ENCODE data around the gene MORC3. TPM values are rescaled to one million over a fixed set of nuclear protein-coding genes. Genes with fewer than 3 reads are reported as not detected.
A peak's percentile ranks its signal among the peaks of the same experiment; 100 is the strongest.

MORC3 gene
- total and polyA plus RNA-seq, 9 of the 15 experiments (the other 6 are each of a cell fraction or from before 2014, with no cell fraction given) = 12.7 to 53.7 (median 36.0) TPM

DNA sequence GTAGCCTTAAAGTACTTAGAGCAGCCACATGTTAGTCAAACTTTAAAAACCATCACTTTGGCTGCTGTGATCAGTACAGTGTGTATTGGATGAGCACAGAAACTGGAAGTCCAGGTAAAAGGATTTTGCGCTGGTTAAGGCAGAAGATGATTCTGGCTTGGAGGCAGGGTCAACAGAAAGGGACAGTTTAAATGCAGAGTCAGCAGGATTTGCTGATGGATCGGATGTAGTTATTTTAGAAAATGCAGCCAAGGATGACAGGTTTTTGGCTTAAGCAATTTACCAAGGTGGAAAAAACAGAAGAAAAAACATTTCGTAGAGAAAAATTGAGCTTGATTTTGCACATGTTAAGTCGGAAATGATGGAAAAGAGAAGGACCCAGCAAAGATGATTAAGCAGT, 45.9 kb upstream of the MORC3 start (continued):
- TF ChIP-seq, protein P1, sequence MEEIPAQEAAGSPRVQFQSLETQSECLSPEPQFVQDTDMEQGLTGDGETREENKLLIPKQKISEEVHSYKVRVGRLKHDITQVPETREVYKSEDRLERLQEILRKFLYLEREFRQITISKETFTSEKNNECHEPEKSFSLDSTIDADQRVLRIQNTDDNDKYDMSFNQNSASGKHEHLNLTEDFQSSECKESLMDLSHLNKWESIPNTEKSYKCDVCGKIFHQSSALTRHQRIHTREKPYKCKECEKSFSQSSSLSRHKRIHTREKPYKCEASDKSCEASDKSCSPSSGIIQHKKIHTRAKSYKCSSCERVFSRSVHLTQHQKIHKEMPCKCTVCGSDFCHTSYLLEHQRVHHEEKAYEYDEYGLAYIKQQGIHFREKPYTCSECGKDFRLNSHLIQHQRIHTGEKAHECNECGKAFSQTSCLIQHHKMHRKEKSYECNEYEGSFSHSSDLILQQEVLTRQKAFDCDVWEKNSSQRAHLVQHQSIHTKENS (CRISPR knock-in tag; IDR thresholded peaks at IDR 0.05) = no peak
- TF ChIP-seq HDAC2 (IDR thresholded peaks at IDR 0.05) = no peak
- TF ChIP-seq TAF1 (IDR thresholded peaks at IDR 0.05; ENCODE audit: control insufficient read depth, extremely low read depth, insufficient read depth, low read length, severe bottlenecking) = no peak
- TF ChIP-seq ZBTB7A (IDR thresholded peaks at IDR 0.05; ENCODE audit: borderline replicate concordance, control insufficient read depth, low read depth, low read length) = no peak
- TF ChIP-seq C11orf30 (IDR thresholded peaks at IDR 0.05; ENCODE audit: low read depth) = peak; percentile 97

DNA sequence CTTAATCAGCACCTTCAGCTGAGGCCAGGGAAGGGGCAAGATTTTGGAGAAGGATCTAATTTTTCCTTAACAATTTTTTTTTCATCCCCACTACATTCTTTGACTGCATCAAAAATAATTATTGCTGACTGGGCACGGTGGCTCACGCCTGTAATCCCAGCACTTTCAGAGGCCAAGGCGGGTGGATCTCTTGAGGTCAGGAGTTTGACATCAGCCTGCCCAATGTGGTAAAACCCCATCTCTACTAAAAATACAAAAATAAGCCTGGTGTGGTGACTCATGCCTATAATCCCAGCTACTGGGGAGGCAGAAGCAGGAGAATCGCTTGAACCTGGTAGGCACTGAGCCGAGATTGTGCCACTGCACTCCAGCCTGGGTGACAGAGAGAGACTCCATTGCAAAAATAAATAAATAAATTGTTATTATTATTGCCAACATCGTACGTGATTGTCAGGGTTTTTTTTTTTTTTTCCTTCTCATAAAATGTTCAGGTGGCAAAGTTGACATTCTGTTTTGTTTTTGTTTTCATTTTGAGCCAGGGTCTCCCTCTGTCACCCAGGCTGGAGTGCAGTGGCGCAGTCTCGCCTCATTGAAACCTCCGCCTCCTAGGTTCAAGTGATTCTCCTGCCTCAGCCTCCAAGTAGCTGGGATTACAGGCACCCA, 37.3 kb upstream of the MORC3 start:
- DNase-seq (ENCODE audit: extremely low read depth in 1 of 4, low spot score in 3 of 4) = no peak
- 0 out of 2 replicates have a peak, but pooled peaks cover 4% of the 10 kb centered on the region for H4K20me1 ChIP-seq (replicated peaks; ENCODE audit: control insufficient read depth, insufficient read depth, low read length)
- intact Hi-C loops (cut with micrococcal nuclease) (loop anchor here (5.0 kb wide), 1 partner anchor 50 kb away; no protein-coding TSS in a partner anchor), in situ Hi-C loops (cut with MboI) (no loop called here)
- WGBS (ENCODE audit: insufficient coverage, low coverage, missing lambda C conversion rate) = 12% methylated on average over 10 of the region's 10 CpGs
- CTCF ChIA-PET (ENCODE audit: low intra/inter-chr PET ratio) = no interaction called here
- H3K79me2 ChIP-seq (ENCODE audit: control insufficient read depth, insufficient read depth, low read length) = no peaks in the 10 kb centered on the region
- ATAC-seq = no peak
- BruUV-seq (replicated peaks) = no TSS peak
- H3K4me1 ChIP-seq (replicated peaks in 1 of 2; ENCODE audit: control insufficient read depth in 2 of 2, insufficient read depth in 2 of 2, low read length in 2 of 2) = 0 out of 5 replicates have a peak, but pooled peaks cover 0 to 5% of the 10 kb centered on the region in 2 experiments
- no peak overlapping the region for H3K4me3 ChIP-seq
- no peaks in the 10 kb centered on the region for H3K36me3 ChIP-seq (ENCODE audit: control insufficient read depth, insufficient read depth, low read length)
- no peak overlapping the region for H2AFZ ChIP-seq (ENCODE audit: low read depth, low read length)
- H3K27ac ChIP-seq (ENCODE audit: extremely low read depth, low read depth, low read length) = no peak overlapping the region
- no peak overlapping the region for H3K9ac ChIP-seq (ENCODE audit: insufficient read depth in 1 of 2, low read depth in 2 of 2, low read length in 2 of 2)
- H3K9me3 ChIP-seq (replicated peaks; ENCODE audit: control insufficient read depth, insufficient read depth, low read depth, low read length) = no peaks in the 10 kb centered on the region
- no peak for FAIRE-seq
- H3K9me1 ChIP-seq (ENCODE audit: control insufficient read depth, insufficient read depth, low read length) = no peaks in the 10 kb centered on the region
- POLR2A ChIA-PET = no interaction called here
- H3K27me3 ChIP-seq (ENCODE audit: control insufficient read depth in 2 of 2, insufficient read depth in 2 of 2, low read length in 2 of 2) = peaks cover 22 to 30% of the 10 kb centered on the region in 2 experiments
- H3K4me2 ChIP-seq (ENCODE audit: insufficient read depth, low read length) = no peak overlapping the region
- TF ChIP-seq ZNF274 (IDR thresholded peaks at IDR 0.05; ENCODE audit: borderline replicate concordance, low read depth, low read length) (no peak), SPI1 (IDR thresholded peaks at IDR 0.05; ENCODE audit: borderline replicate concordance, low read depth, low read length) (no peak), MYC (IDR thresholded peaks at IDR 0.05; ENCODE audit: low read depth, low read length) (no peak), MYC (CRISPR knock-in tag; IDR thresholded peaks at IDR 0.05; ENCODE audit: borderline replicate concordance, low read depth) (no peak), GTF2E2 (tag; IDR thresholded peaks at IDR 0.05) (no peak), MEF2D (tag; conservative IDR thresholded peaks at IDR 0.05; ENCODE audit: low read depth) (no peak), JUND (IDR thresholded peaks at IDR 0.05; ENCODE audit: borderline replicate concordance, low read depth, low read length) (0 out of 2 replicates have a peak, but pooled peaks have one; percentile 9), JUND (tag; IDR thresholded peaks at IDR 0.05; ENCODE audit: borderline replicate concordance, low read depth, low read length) (no peak)
- TF ChIP-seq, protein P2, sequence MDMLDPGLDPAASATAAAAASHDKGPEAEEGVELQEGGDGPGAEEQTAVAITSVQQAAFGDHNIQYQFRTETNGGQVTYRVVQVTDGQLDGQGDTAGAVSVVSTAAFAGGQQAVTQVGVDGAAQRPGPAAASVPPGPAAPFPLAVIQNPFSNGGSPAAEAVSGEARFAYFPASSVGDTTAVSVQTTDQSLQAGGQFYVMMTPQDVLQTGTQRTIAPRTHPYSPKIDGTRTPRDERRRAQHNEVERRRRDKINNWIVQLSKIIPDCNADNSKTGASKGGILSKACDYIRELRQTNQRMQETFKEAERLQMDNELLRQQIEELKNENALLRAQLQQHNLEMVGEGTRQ (CRISPR knock-in tag; IDR thresholded peaks at IDR 0.05) = no peak
- TF ChIP-seq, protein P3, sequence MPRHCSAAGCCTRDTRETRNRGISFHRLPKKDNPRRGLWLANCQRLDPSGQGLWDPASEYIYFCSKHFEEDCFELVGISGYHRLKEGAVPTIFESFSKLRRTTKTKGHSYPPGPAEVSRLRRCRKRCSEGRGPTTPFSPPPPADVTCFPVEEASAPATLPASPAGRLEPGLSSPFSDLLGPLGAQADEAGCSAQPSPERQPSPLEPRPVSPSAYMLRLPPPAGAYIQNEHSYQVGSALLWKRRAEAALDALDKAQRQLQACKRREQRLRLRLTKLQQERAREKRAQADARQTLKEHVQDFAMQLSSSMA (CRISPR knock-in tag; IDR thresholded peaks at IDR 0.05) = no peak
